HEK293 (cell line): ENCODE results near the gene CDH18.

ENCODE experiments used
- CTCF ChIA-PET: fragments of 350-600 bp; formaldehyde crosslinking; extraction: SDS; loops from one replicate; lab custom pipeline; 2021; ENCODE audit warnings: antibody characterized with exemption; lab: Yijun Ruan, JAX
- POLR2A ChIA-PET: fragments of 300-600 bp; formaldehyde crosslinking; extraction: SDS; loops from one replicate; lab custom pipeline; 2020; ENCODE audit warnings: antibody characterized with exemption, inconsistent platforms; lab: Yijun Ruan, JAX
- H3K27ac ChIP-seq: fragments of 200-500 bp; sonication (Bioruptor generic); 2 replicates; pipeline ENCODE4 v1.5.1; 2014; ENCODE audit warnings: low read depth, low read length, control low read depth, inconsistent platforms; ENCODE audit errors: extremely low read depth
- H3K36me3 ChIP-seq, 2 experiments: fragments of 200-500 bp in 1 of 2; sonication (Bioruptor generic) in 1 of 2; 1 replicate in 1 of 2; 2 replicates in 1 of 2; pipeline ENCODE4 v1.5.1; 2014 to 2017; ENCODE audit warnings: inconsistent platforms in 2 of 2, low read length in 2 of 2; ENCODE audit not compliant: control insufficient read depth in 2 of 2, insufficient read depth in 1 of 2
- H3K4me1 ChIP-seq: fragments of 200-500 bp; sonication (Bioruptor generic); 2 replicates; pipeline ENCODE4 v1.5.1; 2014; ENCODE audit warnings: mild to moderate bottlenecking, low read length, inconsistent platforms; ENCODE audit not compliant: control insufficient read depth, insufficient read depth
- H3K4me3 ChIP-seq: 2 replicates; pipeline ENCODE4 v1.5.1; 2011; ENCODE audit warnings: low read depth, mild to moderate bottlenecking, control low read depth, low read length, moderate library complexity
- H3K9me3 ChIP-seq: fragments of 200-500 bp; sonication (Bioruptor generic); 2 replicates; pipeline ENCODE4 v1.5.1; 2014; ENCODE audit warnings: low read depth, low read length, inconsistent platforms; ENCODE audit not compliant: control insufficient read depth, insufficient read depth
- GLI4 ChIP-seq: fragments of 450-650 bp; formaldehyde crosslinking; IDR thresholded peaks from 2 replicates; pipeline ENCODE4 v1.5.1; 2016; ENCODE audit warnings: missing biosample characterization, missing genetic modification characterization
- GLIS1 ChIP-seq: fragments of 450-650 bp; formaldehyde crosslinking; IDR thresholded peaks from 2 replicates; pipeline ENCODE4 v1.5.1; 2016; ENCODE audit warnings: missing biosample characterization, missing genetic modification characterization
- MYNN ChIP-seq: fragments of 450-650 bp; formaldehyde crosslinking; IDR thresholded peaks from 2 replicates; pipeline ENCODE4 v1.5.1; 2016; ENCODE audit warnings: missing biosample characterization, missing genetic modification characterization, borderline replicate concordance
- ZFHX2 ChIP-seq: fragments of 450-650 bp; formaldehyde crosslinking; conservative IDR thresholded peaks from 2 replicates; pipeline ENCODE4 v1.5.1; 2016; ENCODE audit warnings: missing biosample characterization, missing genetic modification characterization
- ZNF202 ChIP-seq: fragments of 450-650 bp; formaldehyde crosslinking; IDR thresholded peaks from 2 replicates; pipeline ENCODE4 v1.5.1; 2016; ENCODE audit warnings: missing biosample characterization, missing genetic modification characterization, borderline replicate concordance
- ZNF24 ChIP-seq: fragments of 450-650 bp; formaldehyde crosslinking; IDR thresholded peaks from 2 replicates; pipeline ENCODE4 v1.5.1; 2016; ENCODE audit warnings: missing biosample characterization, missing genetic modification characterization
- ZNF350 ChIP-seq: fragments of 450-650 bp; formaldehyde crosslinking; IDR thresholded peaks from 2 replicates; pipeline ENCODE4 v1.5.0; 2017; ENCODE audit warnings: missing biosample characterization, mild to moderate bottlenecking, missing genetic modification characterization
- ZNF37A ChIP-seq: fragments of 450-650 bp; IDR thresholded peaks from 2 replicates; pipeline ENCODE4 v1.5.1; 2018; ENCODE audit warnings: missing biosample characterization, missing genetic modification characterization
- ZNF391 ChIP-seq: fragments of 450-650 bp; formaldehyde crosslinking; IDR thresholded peaks from 2 replicates; pipeline ENCODE4 v1.5.1; 2016; ENCODE audit warnings: low read depth, missing biosample characterization, missing genetic modification characterization, borderline replicate concordance
- ZNF404 ChIP-seq: fragments of 450-650 bp; formaldehyde crosslinking; IDR thresholded peaks from 2 replicates; pipeline ENCODE4 v1.5.1; 2017; ENCODE audit warnings: missing biosample characterization, missing genetic modification characterization
- ZNF521 ChIP-seq: fragments of 450-650 bp; formaldehyde crosslinking; IDR thresholded peaks from 2 replicates; pipeline ENCODE4 v1.5.1; 2017; ENCODE audit warnings: missing biosample characterization, mild to moderate bottlenecking, missing genetic modification characterization
- ZNF555 ChIP-seq: fragments of 450-650 bp; formaldehyde crosslinking; conservative IDR thresholded peaks from 2 replicates; pipeline ENCODE4 v1.5.1; 2017; ENCODE audit warnings: missing biosample characterization, mild to moderate bottlenecking, missing genetic modification characterization, inconsistent platforms
- ZNF660 ChIP-seq: fragments of 450-650 bp; IDR thresholded peaks from 2 replicates; pipeline ENCODE4 v1.5.1; 2018; ENCODE audit warnings: missing biosample characterization, mild to moderate bottlenecking, missing genetic modification characterization
- ZNF776 ChIP-seq: fragments of 450-650 bp; formaldehyde crosslinking; IDR thresholded peaks from 2 replicates; pipeline ENCODE4 v1.5.0; 2017; ENCODE audit warnings: missing biosample characterization, missing genetic modification characterization, borderline replicate concordance
- ZNF830 ChIP-seq: fragments of 450-650 bp; IDR thresholded peaks from 2 replicates; pipeline ENCODE4 v1.5.0; 2018; ENCODE audit warnings: missing biosample characterization, missing genetic modification characterization, low read depth, mild to moderate bottlenecking, moderate library complexity
- TF ChIP-seq, protein P1 (sequence below): fragments of 450-650 bp; formaldehyde crosslinking; IDR thresholded peaks from 2 replicates; pipeline ENCODE4 v1.5.1; 2016; ENCODE audit warnings: missing biosample characterization, missing genetic modification characterization, borderline replicate concordance
- TF ChIP-seq, protein P2 (sequence below): fragments of 450-650 bp; formaldehyde crosslinking; IDR thresholded peaks from 2 replicates; pipeline ENCODE4 v1.5.1; 2016; ENCODE audit warnings: missing biosample characterization, missing genetic modification characterization
- TF ChIP-seq, protein P3 (sequence below): fragments of 450-650 bp; formaldehyde crosslinking; IDR thresholded peaks from 2 replicates; pipeline ENCODE4 v1.5.1; 2016; ENCODE audit warnings: missing biosample characterization, missing genetic modification characterization
- TF ChIP-seq, protein P4 (sequence below): fragments of 450-650 bp; formaldehyde crosslinking; IDR thresholded peaks from 2 replicates; pipeline ENCODE4 v1.5.1; 2016; ENCODE audit warnings: missing biosample characterization, missing genetic modification characterization
- TF ChIP-seq, protein P5 (sequence below): fragments of 450-650 bp; formaldehyde crosslinking; IDR thresholded peaks from 2 replicates; pipeline ENCODE4 v1.5.1; 2016; ENCODE audit warnings: missing biosample characterization, missing genetic modification characterization

Gene CDH18

DNA sequence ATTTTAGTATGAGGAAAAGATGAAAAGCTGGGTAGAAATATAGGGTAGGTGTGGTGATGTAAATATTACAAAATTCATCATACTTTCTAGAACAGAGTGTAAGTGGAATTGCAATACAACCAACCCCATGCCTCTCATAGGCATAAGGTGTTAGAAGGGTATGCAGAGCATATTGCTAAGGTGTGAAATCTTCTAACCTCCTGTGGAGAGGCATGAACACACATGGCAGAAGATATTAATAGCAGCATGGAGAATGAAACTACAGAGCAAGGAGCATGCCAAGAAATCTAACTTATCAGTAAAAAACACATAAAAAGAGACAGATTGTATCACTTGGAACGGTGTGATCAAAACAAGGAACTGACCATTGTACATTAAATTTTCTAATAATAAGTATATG lies 441.5 kb downstream of the CDH18 start (continued):
- TF ChIP-seq, protein P1, sequence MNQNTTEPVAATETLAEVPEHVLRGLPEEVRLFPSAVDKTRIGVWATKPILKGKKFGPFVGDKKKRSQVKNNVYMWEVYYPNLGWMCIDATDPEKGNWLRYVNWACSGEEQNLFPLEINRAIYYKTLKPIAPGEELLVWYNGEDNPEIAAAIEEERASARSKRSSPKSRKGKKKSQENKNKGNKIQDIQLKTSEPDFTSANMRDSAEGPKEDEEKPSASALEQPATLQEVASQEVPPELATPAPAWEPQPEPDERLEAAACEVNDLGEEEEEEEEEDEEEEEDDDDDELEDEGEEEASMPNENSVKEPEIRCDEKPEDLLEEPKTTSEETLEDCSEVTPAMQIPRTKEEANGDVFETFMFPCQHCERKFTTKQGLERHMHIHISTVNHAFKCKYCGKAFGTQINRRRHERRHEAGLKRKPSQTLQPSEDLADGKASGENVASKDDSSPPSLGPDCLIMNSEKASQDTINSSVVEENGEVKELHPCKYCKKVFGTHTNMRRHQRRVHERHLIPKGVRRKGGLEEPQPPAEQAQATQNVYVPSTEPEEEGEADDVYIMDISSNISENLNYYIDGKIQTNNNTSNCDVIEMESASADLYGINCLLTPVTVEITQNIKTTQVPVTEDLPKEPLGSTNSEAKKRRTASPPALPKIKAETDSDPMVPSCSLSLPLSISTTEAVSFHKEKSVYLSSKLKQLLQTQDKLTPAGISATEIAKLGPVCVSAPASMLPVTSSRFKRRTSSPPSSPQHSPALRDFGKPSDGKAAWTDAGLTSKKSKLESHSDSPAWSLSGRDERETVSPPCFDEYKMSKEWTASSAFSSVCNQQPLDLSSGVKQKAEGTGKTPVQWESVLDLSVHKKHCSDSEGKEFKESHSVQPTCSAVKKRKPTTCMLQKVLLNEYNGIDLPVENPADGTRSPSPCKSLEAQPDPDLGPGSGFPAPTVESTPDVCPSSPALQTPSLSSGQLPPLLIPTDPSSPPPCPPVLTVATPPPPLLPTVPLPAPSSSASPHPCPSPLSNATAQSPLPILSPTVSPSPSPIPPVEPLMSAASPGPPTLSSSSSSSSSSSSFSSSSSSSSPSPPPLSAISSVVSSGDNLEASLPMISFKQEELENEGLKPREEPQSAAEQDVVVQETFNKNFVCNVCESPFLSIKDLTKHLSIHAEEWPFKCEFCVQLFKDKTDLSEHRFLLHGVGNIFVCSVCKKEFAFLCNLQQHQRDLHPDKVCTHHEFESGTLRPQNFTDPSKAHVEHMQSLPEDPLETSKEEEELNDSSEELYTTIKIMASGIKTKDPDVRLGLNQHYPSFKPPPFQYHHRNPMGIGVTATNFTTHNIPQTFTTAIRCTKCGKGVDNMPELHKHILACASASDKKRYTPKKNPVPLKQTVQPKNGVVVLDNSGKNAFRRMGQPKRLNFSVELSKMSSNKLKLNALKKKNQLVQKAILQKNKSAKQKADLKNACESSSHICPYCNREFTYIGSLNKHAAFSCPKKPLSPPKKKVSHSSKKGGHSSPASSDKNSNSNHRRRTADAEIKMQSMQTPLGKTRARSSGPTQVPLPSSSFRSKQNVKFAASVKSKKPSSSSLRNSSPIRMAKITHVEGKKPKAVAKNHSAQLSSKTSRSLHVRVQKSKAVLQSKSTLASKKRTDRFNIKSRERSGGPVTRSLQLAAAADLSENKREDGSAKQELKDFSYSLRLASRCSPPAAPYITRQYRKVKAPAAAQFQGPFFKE (tag by site-specific recombination) = no peak
- TF ChIP-seq, protein P2, sequence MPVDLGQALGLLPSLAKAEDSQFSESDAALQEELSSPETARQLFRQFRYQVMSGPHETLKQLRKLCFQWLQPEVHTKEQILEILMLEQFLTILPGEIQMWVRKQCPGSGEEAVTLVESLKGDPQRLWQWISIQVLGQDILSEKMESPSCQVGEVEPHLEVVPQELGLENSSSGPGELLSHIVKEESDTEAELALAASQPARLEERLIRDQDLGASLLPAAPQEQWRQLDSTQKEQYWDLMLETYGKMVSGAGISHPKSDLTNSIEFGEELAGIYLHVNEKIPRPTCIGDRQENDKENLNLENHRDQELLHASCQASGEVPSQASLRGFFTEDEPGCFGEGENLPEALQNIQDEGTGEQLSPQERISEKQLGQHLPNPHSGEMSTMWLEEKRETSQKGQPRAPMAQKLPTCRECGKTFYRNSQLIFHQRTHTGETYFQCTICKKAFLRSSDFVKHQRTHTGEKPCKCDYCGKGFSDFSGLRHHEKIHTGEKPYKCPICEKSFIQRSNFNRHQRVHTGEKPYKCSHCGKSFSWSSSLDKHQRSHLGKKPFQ (tag by site-specific recombination) = no peak

DNA sequence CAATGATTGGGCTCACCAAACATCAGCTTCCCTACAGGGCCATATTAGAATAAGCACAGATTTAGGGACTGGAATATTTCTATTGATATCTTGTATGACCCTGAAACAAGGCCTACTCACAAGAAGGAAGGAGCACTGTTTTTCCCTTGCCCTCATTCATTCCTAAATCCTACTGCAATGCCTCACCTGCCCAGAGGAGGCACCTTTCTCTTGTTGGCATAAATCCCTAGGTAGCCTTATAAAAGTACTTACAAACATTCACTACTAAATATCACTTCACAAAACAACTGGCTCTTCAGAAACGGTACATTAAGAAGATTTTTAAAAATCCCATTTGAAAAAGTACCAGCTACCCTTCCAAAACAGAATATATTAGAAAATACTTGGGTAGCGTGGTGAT lies 449.4 kb downstream of the CDH18 start:
- ChIA-PET CTCF (no interaction called here), POLR2A (no interaction called here)
- Histone ChIP-seq H3K36me3 (no peaks in the 10 kb centered on the region), H3K9me3 (no peaks in the 10 kb centered on the region), H3K4me1 (no peaks in the 10 kb centered on the region), H3K27ac (no peak overlapping the region), H3K4me3 (no peak overlapping the region)
- TF ChIP-seq ZNF24 (tag by site-specific recombination) (no peak), ZNF37A (no peak), ZNF202 (tag by site-specific recombination) (no peak), GLI4 (no peak), ZNF660 (no peak), ZNF776 (no peak), ZNF830 (tag by site-specific recombination) (no peak), GLIS1 (tag by site-specific recombination) (no peak), ZNF521 (no peak), ZFHX2 (tag by site-specific recombination) (no peak), ZNF350 (tag by site-specific recombination) (no peak), ZNF555 (tag by site-specific recombination) (no peak), MYNN (tag by site-specific recombination) (no peak), ZNF391 (no peak), ZNF404 (tag by site-specific recombination) (no peak)
- TF ChIP-seq, protein P3, sequence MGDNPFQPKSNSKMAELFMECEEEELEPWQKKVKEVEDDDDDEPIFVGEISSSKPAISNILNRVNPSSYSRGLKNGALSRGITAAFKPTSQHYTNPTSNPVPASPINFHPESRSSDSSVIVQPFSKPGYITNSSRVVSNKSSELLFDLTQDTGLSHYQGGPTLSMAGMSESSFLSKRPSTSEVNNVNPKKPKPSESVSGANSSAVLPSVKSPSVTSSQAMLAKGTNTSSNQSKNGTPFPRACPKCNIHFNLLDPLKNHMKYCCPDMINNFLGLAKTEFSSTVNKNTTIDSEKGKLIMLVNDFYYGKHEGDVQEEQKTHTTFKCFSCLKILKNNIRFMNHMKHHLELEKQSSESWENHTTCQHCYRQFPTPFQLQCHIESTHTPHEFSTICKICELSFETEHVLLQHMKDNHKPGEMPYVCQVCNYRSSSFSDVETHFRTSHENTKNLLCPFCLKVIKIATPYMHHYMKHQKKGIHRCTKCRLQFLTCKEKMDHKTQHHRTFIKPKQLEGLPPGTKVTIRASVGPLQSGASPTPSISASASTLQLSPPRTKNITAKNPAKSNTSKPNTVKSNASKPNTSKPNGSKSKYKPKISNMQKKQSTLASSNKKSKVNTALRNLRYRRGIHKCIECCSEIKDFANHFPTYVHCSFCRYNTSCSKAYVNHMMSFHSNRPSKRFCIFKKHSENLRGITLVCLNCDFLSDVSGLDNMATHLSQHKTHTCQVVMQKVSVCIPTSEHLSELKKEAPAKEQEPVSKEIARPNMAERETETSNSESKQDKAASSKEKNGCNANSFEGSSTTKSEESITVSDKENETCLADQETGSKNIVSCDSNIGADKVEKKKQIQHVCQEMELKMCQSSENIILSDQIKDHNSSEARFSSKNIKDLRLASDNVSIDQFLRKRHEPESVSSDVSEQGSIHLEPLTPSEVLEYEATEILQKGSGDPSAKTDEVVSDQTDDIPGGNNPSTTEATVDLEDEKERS (tag by site-specific recombination) = no peak
- TF ChIP-seq, protein P4, sequence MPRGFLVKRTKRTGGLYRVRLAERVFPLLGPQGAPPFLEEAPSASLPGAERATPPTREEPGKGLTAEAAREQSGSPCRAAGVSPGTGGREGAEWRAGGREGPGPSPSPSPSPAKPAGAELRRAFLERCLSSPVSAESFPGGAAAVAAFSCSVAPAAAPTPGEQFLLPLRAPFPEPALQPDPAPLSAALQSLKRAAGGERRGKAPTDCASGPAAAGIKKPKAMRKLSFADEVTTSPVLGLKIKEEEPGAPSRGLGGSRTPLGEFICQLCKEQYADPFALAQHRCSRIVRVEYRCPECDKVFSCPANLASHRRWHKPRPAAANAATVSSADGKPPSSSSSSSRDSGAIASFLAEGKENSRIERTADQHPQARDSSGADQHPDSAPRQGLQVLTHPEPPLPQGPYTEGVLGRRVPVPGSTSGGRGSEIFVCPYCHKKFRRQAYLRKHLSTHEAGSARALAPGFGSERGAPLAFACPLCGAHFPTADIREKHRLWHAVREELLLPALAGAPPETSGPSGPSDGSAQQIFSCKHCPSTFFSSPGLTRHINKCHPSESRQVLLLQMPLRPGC (tag by site-specific recombination) = no peak
- TF ChIP-seq, protein P5, sequence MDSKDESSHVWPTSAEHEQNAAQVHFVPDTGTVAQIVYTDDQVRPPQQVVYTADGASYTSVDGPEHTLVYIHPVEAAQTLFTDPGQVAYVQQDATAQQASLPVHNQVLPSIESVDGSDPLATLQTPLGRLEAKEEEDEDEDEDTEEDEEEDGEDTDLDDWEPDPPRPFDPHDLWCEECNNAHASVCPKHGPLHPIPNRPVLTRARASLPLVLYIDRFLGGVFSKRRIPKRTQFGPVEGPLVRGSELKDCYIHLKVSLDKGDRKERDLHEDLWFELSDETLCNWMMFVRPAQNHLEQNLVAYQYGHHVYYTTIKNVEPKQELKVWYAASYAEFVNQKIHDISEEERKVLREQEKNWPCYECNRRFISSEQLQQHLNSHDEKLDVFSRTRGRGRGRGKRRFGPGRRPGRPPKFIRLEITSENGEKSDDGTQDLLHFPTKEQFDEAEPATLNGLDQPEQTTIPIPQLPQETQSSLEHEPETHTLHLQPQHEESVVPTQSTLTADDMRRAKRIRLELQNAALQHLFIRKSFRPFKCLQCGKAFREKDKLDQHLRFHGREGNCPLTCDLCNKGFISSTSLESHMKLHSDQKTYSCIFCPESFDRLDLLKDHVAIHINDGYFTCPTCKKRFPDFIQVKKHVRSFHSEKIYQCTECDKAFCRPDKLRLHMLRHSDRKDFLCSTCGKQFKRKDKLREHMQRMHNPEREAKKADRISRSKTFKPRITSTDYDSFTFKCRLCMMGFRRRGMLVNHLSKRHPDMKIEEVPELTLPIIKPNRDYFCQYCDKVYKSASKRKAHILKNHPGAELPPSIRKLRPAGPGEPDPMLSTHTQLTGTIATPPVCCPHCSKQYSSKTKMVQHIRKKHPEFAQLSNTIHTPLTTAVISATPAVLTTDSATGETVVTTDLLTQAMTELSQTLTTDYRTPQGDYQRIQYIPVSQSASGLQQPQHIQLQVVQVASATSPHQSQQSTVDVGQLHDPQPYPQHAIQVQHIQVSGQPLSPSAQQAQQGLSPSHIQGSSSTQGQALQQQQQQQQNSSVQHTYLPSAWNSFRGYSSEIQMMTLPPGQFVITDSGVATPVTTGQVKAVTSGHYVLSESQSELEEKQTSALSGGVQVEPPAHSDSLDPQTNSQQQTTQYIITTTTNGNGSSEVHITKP (tag by site-specific recombination) = no peak
